HG03342 (cell line): Measurements from ENCODE around the gene PSMA6.
"Not testable (repeated sequence)": the region's sequence is repeated elsewhere in the genome, so short reads cannot be mapped to it uniquely, and the experiment has no call there.

Experiments
- ATAC-seq: cut with Tn5 transposase; IDR thresholded peaks from one replicate; pipeline ENCODE4 v1.9.1; 2021; ENCODE audit warnings: mild to moderate bottlenecking, moderate library complexity; ENCODE audit not compliant: unreplicated experiment

Gene PSMA6

GRCh38 chr14:35292051-35292769 lies at the start of gene PSMA6:
TSS of gene PSMA6 (plus strand) at chr14:35292382. CDS start at chr14:35292477, 95 bp downstream.
- peak; percentile 83 for ATAC-seq

- ATAC-seq: no peak
Observed at GRCh38 chr14:35242599-35243311, 49.4 kb upstream of the PSMA6 start.

GRCh38 chr14:35243956-35244355 lies 48.2 kb upstream of the PSMA6 start:
- no peak for ATAC-seq

GRCh38 chr14:35244542-35244941 lies 47.6 kb upstream of the PSMA6 start:
- ATAC-seq: no peak

- no peak for ATAC-seq
Observed at GRCh38 chr14:35245051-35245450, 47.1 kb upstream of the PSMA6 start.

- no peak for ATAC-seq
Observed at GRCh38 chr14:35247777-35248475, 44.3 kb upstream of the PSMA6 start.

GRCh38 chr14:35248476-35248788 lies 43.8 kb upstream of the PSMA6 start:
- no peak for ATAC-seq

GRCh38 chr14:35250319-35250718 lies 41.9 kb upstream of the PSMA6 start:
- no peak for ATAC-seq

GRCh38 chr14:35252451-35252868 lies 39.7 kb upstream of the PSMA6 start:
- ATAC-seq: no peak

- ATAC-seq: not testable (repeated sequence)
Observed at GRCh38 chr14:35253056-35253455, 39.1 kb upstream of the PSMA6 start.

- ATAC-seq: not testable (repeated sequence)
Observed at GRCh38 chr14:35254034-35254622, 38.1 kb upstream of the PSMA6 start.

GRCh38 chr14:35254736-35255135 lies 37.4 kb upstream of the PSMA6 start:
- no peak for ATAC-seq

GRCh38 chr14:35255711-35256110 lies 36.5 kb upstream of the PSMA6 start:
- ATAC-seq: no peak

GRCh38 chr14:35257809-35258208 lies 34.4 kb upstream of the PSMA6 start:
- ATAC-seq: no peak

- no peak for ATAC-seq
Observed at GRCh38 chr14:35258420-35258819, 33.8 kb upstream of the PSMA6 start.

- ATAC-seq: no peak
Observed at GRCh38 chr14:35261774-35262173, 30.4 kb upstream of the PSMA6 start.

- ATAC-seq: no peak
Observed at GRCh38 chr14:35262436-35262835, 29.7 kb upstream of the PSMA6 start.

- no peak for ATAC-seq
Observed at GRCh38 chr14:35268946-35269345, 23.2 kb upstream of the PSMA6 start.

- ATAC-seq: no peak
Observed at GRCh38 chr14:35274805-35275204, 17.4 kb upstream of the PSMA6 start.

- no peak for ATAC-seq
Observed at GRCh38 chr14:35277179-35277578, 15.0 kb upstream of the PSMA6 start.

GRCh38 chr14:35279369-35279768 lies 12.8 kb upstream of the PSMA6 start:
- ATAC-seq: no peak

- ATAC-seq: no peak
Observed at GRCh38 chr14:35281341-35281740, 10.8 kb upstream of the PSMA6 start.
